ENCODE results near the gene WDR17. TPM values are rescaled to one million over a fixed set of nuclear protein-coding genes. Genes with fewer than 3 reads are reported as not detected.

The WDR17 gene
- total RNA-seq, 1 experiment from 2014 or later, result 4.4 TPM

- TF ChIP-seq ARID4B (CRISPR knock-in tag; IDR thresholded peaks at IDR 0.05; ENCODE audit: borderline replicate concordance), result no peak
- no peak for ATAC-seq
- ChIA-PET CTCF (no interaction called here), POLR2A (no interaction called here)
- peaks cover 10% of the 10 kb centered on the region for H3K4me1 Mint-ChIP-seq
- H3K27ac Mint-ChIP-seq, result no peak overlapping the region
- H3K36me3 Mint-ChIP-seq, result no peaks in the 10 kb centered on the region
- H3K27me3 Mint-ChIP-seq (ENCODE audit: low read depth), result no peaks in the 10 kb centered on the region
- H3K4me3 Mint-ChIP-seq, result no peak overlapping the region
- no peaks in the 10 kb centered on the region for H3K9me3 Mint-ChIP-seq
- DNase-seq (ENCODE audit: low spot score), result no peak
These were observed 59.4 kb downstream of the WDR17 start for GRCh38 chr4:176125063-176125462.

- no peaks in the 10 kb centered on the region for H3K4me1 Mint-ChIP-seq
- H3K9me3 Mint-ChIP-seq, result no peaks in the 10 kb centered on the region
- ChIA-PET POLR2A (no interaction called here), CTCF (interaction anchor here (0.6 kb wide), 1 partner anchor 140 kb away, joined by 7 read pairs; no protein-coding TSS in a partner anchor)
- H3K27ac Mint-ChIP-seq, result no peak overlapping the region
- TF ChIP-seq ELF4 (CRISPR knock-in tag; IDR thresholded peaks at IDR 0.05; ENCODE audit: low read depth) (no peak), CDX4 (CRISPR knock-in tag; IDR thresholded peaks at IDR 0.05; ENCODE audit: borderline replicate concordance) (no peak), NFATC4 (CRISPR knock-in tag; IDR thresholded peaks at IDR 0.05) (no peak)
- ATAC-seq, result no peak
- H3K4me3 Mint-ChIP-seq, result no peak overlapping the region
- no peak for DNase-seq (ENCODE audit: low spot score)
- no peaks in the 10 kb centered on the region for H3K36me3 Mint-ChIP-seq
- no peaks in the 10 kb centered on the region for H3K27me3 Mint-ChIP-seq (ENCODE audit: low read depth)
These were observed 69.0 kb downstream of the WDR17 start for GRCh38 chr4:176134670-176135069.

- ChIA-PET POLR2A (no interaction called here), CTCF (interaction anchor here (0.6 kb wide), 1 partner anchor 961 kb away, joined by 5 read pairs; no protein-coding TSS in a partner anchor)
- ATAC-seq (no peak), DNase-seq (ENCODE audit: low spot score) (no peak)
- no peaks in the 10 kb centered on the region; the same call in 1 of the 2 replicates for H3K4me1 Mint-ChIP-seq
- H3K27me3 Mint-ChIP-seq (ENCODE audit: low read depth), result no peaks in the 10 kb centered on the region
- no peak overlapping the region for H3K4me3 Mint-ChIP-seq
- no peaks in the 10 kb centered on the region for H3K9me3 Mint-ChIP-seq
- H3K27ac Mint-ChIP-seq, result no peak overlapping the region
- TF ChIP-seq CREM (CRISPR knock-in tag; IDR thresholded peaks at IDR 0.05) (no peak), USF2 (CRISPR knock-in tag; IDR thresholded peaks at IDR 0.05) (no peak), ESRRA (CRISPR knock-in tag; IDR thresholded peaks at IDR 0.05; ENCODE audit: borderline replicate concordance) (no peak), NR3C1 (CRISPR knock-in tag; conservative IDR thresholded peaks at IDR 0.05; ENCODE audit: low read depth) (no peak), HMGA2 (CRISPR knock-in tag; IDR thresholded peaks at IDR 0.05) (no peak; the same call in 1 of the 2 replicates), CDX4 (CRISPR knock-in tag; IDR thresholded peaks at IDR 0.05; ENCODE audit: borderline replicate concordance) (no peak), PREB (CRISPR knock-in tag; IDR thresholded peaks at IDR 0.05; ENCODE audit: borderline replicate concordance) (no peak), FOXP1 (CRISPR knock-in tag; IDR thresholded peaks at IDR 0.05; ENCODE audit: borderline replicate concordance) (no peak)
- no peaks in the 10 kb centered on the region for H3K36me3 Mint-ChIP-seq
These were observed 72.0 kb downstream of the WDR17 start for GRCh38 chr4:176137631-176138030.
